Activated CD8-positive, alpha-beta memory T cell treated with anti-CD3 and anti-CD28 coated beads, Interleukin-2, amount 50 U/mL, for 48 hours (primary cell): Measurements from ENCODE around the gene C2orf68.
"Not testable (repeated sequence)": the region's sequence is repeated elsewhere in the genome, so short reads cannot be mapped to it uniquely, and the experiment has no call there.

ENCODE experiments used
- DNase-seq: peaks from one replicate; pipeline ENCODE4 v3.0.0-alpha.2; 2020

The C2orf68 gene

DNA sequence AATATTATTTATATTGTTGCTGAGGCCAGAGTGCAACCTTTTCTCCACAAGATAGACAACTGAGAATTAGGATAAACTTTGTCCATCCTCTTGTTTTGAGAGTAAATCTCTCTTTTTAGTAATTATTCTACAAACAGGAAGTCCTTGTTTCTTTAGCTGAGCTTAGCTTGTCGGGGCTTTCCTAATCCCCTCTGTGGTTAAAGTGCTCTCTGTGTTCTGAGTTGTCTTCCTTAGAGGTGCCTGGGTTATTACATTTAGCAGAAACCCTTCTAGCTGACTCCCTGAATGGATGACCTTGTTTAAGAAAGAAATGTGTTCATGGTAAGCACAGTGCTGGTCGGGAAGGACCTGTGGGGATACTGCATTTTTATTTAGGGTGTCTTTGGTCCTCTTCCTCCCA, 16.8 kb upstream of the C2orf68 start:
- DNase-seq = no peak

DNA sequence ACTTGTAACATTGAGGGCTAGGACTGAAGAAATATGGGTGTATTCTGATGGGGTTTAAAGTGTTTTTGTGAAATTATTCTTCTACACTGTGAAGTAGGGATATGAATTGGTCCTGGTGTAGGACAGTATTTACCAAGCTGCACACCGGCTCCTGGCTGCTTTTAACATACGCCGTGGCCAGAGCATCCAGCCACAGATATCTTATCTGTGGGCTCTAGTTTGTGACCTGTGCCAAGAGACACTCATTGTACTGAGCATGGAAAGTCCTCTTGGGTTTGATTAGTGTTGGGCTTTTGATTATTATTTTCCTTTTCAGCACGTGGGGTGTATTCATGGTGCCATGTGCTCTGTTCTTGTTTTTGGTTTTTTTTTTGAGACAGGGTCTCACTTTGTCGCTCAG, 12.1 kb upstream of the C2orf68 start:
- no peak for DNase-seq

DNA sequence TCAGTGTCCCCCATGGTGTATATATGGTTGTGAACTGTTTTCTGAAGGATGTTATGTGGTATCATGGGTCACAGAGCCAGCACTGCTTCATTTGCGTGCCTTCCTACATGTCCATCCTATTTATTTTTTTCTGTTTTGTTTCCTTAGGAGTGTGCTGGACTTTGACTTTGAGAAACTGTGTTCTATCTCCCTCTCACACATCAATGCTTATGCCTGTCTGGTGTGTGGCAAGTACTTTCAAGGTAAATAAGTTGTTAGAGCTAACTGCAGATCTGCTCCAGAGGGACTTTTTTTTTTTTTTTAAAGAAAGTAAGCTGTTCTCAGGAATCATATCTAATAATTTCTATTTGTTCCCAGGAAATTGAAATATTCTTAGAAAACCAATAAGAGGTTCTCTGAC, 9.5 kb upstream of the C2orf68 start:
- DNase-seq = no peak

DNA sequence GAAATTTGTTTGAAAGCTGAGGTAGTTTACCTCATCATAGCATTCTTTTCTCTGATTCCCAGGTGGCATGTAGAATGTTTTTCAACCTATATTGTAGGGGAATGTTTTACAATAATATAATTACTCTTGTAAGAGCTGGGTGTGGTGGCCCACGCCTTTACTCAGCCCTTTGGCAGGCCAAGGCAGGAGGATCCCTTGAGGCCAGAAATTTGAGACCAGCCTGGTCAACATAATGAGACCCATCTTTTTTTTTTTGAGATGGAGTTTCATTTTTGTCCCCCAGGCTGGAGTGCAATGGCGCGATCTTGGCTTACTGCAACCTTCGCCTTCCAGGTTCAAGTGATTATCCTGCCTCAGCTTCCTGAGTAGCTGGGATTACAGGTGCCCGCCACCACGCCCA, 7.8 kb upstream of the C2orf68 start:
- no peak for DNase-seq

DNA sequence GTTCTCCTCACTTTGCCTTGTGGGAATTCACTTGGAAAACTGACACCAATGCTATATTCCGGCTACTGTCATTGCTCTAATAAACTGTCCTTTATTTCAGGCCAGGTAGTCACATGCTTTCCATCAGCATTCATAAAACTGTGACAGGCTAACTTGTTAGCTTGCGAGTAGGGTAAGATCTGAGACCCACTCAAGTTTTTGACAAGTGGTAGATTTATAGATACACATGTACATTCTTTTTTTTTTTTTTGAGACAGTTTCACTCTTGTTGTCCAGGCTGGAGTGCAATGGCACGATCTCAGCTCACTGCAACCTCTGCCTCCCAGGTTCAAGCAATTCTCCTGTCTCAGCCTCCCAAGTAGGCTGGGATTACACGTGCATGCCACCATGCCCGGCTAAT, 5.9 kb upstream of the C2orf68 start:
- DNase-seq = not testable (repeated sequence)

DNA sequence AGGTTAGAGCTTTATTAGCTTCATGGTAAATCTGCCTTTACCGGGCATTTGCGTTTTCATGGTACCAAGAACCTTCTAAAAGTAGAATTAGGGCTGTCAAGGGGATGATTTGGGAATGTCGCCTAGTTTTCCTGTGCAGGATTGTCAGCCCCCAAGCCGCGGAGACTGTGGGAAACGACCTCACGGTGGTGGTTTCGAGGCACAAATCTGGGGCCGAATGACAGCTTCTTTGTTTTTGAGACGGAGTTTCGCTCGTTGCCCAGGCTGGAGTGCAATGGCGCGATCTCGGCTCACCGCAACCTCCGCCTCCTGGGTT, 3.5 kb upstream of the C2orf68 start:
- no peak for DNase-seq

DNA sequence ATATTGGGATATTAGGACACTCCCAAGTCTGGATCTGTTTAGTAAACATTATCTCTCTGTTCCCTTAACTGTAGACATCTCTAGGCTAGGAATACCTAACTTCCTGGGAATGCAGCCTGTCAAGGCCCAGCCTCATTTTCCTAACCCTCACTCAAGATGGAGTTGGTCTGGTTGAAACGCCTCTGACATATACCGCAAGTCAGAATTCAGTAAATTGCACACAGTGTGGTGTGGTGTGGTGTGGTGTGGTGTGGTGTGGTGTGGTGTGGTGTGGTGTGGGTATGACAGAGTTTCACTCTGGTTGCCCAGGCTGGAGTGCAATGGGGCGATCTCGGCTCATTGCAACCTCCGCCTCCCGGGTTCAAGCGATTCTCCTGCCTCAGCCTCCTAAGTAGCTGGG, 2.9 kb upstream of the C2orf68 start:
- not testable (repeated sequence) for DNase-seq

DNA sequence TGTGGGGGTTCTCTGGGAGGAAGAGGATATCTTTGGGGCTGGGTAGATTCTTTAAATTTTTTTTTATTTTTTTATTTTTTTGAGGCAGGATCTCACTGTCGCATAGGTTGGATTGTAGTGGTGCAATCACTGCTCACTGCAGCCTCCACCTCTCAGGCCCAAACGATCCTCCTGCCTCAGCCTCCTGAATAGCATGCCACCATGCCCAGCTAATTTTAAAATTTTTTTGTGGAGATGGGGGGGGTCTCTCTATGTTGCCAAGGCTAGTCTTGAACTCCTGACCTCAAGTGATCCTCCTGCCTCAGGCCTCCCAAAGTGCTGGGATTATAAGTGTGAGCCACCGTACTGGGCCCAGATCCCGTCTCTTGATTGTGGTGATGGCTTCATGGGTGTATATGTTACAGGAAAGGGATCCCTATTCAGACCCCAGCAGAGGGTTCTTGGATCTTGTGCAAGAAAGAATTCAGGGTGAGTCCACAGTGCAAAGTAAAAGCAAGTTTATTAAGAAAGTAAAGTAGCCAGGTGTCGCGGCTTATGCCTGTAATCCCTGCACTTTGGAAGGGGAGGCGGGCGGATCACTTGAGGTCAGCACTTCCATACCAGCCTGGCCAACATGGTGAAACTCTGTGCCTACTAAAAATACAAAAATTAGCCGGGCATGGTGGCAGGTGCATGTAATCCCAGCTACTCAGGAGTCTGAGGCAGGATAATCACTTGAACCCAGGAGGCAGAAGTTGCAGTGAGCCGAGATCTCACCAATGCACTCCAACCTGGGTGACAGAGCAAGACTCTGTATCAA, 2.0 kb upstream of the C2orf68 start:
- no peak for DNase-seq

DNA sequence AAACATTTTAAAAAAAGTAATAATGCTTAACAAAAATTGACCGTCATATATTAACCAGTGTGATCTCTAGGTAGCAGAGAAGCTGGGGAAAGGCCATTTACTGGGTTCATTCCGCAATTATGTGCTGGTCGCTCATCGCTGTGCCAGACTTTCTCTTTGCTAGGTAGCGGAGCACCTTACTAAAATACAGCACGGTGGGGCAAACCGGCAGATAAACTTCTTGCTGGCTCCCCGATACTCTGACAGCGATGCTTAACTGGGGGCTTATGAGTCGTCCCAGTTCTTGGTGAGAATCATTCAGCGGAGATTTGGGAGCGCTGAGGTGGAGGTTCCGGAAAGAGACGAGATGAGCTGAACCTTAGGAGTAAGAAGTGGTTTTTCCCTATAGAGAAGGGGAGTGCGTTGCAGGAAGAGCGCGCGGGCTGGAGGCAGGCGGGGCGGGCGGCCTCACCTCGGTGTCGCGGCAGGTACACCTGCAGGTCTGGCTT, 605 bp downstream of the C2orf68 start:
- DNase-seq = no peak

DNA sequence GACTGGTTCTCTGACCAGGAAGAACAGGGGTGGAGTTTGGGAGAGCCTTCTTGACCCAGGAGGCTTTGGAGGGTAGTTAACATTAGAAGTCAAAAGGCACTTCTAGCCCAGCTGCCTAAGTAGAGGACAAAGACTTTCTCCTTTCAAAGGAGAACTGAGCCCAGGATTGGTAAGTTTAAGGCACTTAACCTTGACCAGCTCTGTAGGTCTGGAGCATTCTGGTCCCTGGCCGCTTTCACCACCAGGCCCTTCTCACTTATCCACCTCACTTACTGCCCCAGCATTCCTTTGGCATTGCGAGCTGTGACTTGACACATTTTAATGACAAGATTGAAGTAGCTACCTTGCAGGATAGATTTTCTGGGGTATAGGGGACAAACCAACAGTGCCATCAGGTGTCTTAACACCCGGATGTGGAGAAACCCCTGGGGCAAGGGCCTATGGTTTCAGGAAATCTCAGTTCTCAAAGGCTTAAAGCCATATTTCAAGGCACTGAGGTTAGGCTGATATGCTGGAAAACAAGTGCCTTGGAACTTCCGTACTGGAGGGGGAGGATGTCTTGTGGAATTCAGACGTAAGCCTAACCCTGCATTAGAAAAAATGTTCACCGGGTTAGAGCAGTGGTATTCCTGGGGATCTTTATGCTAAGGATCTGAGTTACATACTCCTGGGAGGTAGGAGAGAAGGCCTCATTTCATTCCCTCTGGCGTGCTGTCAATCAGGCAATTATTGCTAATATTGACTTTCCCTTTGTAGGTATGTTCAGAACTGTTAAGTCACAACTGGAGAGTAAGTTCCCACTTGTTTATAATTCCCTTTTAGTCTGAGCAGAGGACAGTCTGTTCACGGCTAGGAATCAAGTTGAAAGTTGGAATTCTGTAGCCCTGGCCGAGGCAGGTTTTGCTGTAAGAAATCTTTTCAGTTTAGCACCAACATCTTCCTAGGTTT, 4.3 kb downstream of the C2orf68 start:
- no peak for DNase-seq

DNA sequence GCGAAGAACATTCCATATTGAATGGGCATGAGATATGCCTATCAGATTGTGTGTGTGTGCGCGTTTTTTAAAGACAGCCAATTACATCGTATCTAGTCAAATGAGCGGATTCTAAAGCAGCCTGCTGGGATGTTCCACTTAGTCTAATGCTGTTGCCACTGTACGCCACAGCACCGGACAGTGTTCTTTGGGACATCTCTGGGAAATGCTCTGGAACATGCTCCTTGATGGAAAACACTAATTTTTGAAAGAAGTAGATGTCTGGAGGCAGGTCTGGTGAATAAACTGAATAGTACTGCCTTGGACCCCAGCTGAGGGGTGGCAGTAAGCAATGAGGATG, 5.8 kb downstream of the C2orf68 start:
- no peak for DNase-seq

DNA sequence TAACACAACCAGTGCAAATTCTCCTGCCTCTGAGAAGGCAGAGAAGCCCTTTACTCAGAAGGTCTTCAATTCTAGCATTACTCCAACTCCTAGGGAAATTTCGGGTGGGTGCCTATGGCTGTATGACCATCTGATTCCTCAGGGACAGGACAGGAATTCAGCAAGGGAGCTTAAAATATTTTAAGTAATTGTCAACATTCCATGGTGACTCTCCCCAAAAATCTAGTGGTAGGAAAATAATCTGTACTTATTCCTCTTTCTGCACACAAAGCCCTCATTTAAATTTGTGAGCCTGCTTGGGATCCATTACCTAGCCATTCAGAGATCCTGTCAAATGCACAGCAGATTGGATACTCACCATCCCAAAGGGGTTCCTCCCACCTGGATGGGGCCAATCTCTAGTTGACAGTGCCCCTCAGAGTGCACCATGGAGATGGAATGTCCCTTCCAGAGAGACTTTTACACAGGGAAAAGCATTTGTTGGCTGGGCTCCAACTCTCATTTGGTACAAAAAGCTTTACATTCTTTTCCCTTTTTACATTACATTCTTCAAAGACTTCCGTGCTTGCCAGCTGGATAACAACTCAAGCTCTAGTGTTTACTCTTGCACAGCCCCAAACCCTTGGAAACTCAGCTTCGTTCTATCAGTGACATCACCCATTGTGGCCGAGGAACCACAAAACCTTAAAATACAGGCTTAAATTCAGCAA, 6.3 kb downstream of the C2orf68 start:
- no peak for DNase-seq

DNA sequence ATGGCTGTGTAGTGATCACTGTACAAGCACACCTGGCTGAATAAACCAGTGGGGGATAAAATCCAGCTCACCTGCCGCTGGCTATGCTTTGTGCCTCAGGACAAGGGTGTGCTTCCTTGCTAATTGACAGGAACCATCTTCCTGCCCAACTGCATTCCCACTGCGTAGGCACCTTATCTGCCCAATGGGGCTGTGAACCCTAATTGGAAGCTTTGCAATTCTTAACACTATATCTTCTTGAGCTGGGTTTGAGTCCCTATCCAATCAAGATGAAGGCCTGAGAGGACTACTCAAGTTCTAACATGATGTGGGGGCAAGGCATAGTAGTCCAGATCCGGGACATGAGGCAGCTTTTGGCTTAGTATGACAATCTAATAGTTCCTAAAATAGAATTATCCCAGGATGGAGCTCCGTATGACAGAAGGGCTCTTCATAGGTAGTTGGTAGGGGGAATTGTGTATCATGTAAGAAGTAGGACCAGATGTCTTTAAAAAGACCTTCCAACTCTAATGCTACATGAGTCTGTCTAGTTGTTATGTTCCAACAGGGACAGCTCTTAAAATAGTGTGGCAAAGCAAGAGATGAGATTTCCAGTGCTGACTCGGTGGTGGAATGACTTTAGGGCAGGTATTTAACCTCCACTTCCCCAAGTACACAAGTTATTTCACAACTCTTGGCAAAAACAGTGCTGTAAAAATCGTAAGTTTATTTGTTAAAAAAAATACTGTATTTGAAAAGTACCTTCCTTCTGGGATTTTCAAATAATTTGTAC, 7.1 kb downstream of the C2orf68 start:
- no peak for DNase-seq

DNA sequence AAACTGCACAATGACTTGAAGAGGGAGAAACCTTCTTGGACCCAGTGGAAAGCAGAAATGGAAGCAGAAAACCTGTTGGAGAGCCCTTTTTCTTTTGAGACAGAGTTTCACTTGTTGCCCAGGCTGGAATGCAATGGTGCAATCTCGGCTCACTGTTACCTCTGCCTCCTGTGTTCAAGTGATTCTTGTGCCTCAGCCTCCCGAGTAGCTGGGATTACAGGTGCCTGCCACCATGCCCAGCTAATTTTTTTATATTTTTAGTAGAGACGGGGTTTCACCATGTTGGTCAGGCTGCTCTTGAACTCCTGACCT, 7.8 kb downstream of the C2orf68 start:
- DNase-seq = not testable (repeated sequence)

DNA sequence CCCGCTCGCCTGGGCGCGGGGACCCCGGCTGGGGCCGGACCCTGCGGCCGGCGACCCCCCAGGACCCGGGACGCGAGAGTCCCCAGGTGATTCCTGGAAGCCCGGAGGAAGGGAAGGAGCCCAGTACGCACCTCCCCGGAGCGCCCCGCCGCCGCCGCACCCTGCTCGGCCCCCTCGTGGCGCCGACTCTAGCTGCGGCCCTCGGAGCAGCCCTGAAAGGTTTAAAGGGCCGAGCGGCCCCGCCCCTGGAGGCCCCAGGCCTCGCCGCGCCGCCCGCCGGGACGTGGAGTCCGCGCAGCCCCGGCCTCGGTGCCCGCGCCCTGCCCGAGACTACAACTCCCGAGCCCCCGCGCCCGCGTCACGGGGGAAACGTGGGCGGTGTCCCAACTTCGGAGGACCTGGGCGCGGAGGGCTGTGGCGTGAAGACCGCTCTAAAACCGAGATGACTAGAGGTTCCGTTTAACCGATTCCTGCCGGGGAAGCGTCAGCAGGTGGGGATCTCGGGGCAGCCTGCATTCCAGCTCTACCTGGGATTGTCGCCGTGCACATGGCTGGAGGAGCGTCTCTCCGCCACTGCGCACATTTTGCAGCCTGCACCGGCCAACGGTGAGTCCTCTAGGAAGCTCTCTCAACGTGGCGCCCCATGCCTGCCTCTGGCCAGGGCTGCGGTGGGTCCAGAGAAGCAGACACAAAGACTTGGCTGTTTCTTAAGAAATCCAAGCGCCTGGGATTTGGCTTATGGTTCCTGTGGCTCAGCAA, 9.2 kb downstream of the C2orf68 start, which contains the start of gene TMEM150A:
Gene TMEM150A (minus strand): TSS at position 223 of the 759 bp plus-strand sequence. CDS start 750 bp downstream, outside the sequence.
- DNase-seq = peak; percentile 93

DNA sequence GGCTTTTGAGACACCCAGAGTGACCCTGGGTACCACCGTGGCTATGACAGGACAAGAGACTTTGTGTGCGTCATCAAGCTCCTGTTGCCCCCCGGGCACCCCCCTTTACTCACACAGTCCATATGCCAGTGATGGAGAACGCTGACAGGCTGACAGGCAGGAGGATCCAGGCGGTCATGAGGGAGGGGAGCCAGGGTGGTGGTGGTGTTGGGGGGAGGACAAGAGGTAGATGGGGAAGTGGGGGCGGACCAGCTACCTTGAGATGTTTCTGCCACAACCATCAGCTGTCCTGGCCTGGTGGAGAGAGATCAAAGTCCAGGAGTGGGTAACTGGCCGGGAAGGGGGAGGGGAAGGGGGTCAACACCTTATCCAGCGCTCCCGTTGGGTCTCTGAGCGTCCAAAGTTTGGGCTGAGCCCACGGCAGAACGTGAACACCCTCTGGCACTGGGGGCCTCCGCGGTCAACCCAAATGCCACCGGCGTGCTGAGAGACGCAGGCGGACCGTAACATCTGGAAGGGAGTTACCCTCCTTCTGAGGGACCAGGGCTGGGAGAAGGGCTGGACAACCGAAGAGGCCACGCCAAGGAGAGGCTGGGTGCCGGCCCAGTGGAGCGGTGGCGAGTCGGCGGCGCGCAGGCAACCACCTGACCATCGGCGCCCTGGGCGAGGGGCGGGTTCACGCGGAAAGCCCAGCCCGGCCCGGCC, 9.9 kb downstream of the C2orf68 start:
- no peak for DNase-seq

DNA sequence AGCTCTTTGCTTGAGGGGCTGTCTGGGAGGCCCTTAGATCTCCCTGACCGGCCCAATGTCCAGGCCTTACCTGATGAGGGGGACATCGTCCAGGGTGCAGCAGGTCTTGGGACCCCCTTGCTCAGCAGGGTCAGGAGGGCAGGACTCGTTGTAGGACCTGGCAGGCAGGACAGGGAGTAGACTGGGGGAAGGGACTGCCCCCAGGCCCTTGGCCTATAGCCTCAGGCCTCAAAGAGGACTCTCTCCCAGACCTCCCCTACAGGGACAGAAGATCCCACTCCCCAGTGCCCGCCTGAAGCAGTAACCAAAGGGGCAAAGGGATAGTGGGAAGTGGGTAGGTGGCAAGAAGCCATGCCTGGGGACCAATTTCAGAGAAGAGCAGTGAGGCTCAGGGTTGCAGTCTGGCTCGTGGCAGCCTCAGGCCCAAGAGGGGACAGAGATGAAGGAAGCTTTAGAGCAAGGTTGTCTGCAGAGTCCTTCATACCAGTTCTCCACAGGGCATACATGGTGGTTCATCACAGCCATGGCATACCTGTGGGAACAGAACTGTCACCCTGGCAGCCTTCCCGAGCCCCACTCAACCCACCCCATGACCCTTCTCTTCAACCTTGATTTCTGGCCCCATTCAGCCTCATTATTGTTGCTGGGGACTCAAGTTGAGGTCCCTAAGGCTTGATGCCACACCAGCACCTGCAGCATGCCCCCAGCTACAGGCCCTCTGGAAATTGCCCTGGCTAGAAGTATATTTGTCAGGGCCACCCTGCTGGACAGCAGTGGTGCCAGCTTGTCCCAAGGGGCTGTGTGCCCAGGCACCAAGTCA, 10.7 kb downstream of the C2orf68 start:
- DNase-seq = no peak

DNA sequence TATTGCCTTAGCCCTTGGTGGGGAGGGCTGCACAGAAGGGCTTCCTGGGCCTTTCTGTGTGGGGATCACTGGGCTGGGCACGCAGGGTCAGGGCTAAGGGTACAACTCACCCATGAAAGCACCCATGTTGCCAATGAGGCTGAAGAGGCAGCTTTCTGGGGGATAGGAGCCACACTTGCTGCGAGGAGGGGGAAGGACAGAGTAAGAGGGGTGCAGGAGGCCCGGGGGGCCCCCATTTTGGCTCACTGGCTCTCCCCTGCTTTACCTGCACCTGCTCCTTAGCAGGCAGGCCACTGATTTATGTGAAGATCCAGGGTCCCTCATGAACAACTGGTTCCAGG, 11.7 kb downstream of the C2orf68 start:
- no peak for DNase-seq

DNA sequence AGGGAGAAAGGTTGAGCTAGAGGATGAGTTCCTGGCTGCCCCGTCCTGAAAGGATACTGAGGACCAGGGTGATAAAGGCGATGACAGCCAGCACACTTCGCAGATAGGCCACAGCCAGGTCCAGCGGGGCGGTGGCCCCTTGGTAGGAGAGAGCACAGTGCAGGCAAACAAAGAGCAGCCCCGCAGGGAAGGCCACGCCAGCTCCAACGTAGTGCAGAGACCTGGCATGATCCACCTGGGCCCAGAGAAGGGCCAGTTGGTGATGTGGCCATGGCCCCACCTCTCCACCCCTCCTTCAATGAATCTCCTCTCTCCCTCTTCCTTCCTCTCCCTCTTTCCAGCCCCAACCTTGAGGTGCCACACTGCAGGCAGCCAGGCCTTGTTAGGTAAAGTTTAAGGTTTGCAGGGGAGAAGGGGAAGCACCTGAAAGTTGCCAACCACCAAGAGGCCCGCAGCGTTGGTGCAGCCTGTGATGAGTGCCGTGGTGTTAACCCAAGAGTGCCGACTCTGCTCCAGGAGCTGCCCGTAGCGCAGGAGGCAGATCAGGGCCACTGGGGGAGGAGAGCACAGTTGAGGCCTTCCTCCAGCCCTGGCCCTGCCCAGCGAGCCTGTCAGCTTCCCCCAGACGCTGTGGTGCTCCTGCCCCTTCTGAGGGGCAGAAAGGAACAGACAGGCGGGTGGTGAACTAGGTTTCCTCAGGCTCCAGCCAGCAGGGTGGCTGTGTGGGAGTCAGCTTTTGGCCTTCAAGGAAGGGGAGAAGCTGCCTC, 12.2 kb downstream of the C2orf68 start:
- DNase-seq = no peak
